Body of pancreas (tissue), 4 donors: ENCODE data around the gene TMOD2.

Experiments used
- POLR2A ChIP-seq, 3 donors: fragments of 450-650 bp; IDR thresholded peaks; one replicate each; pipeline ENCODE4 v1.6.1; 2016; ENCODE audit warnings: antibody characterized with exemption in 3 of 3, mild to moderate bottlenecking in 2 of 3
- TF ChIP-seq, protein P1 (sequence below), 7 experiments: fragments of 450-650 bp in 4 of 7; fragments of 200-600 bp in 3 of 7; sonication (generic) in 3 of 7; IDR thresholded peaks; one replicate each; pipeline ENCODE4 v1.5.1; 2016 to 2019; ENCODE audit warnings: antibody characterized with exemption in 7 of 7

DNA sequence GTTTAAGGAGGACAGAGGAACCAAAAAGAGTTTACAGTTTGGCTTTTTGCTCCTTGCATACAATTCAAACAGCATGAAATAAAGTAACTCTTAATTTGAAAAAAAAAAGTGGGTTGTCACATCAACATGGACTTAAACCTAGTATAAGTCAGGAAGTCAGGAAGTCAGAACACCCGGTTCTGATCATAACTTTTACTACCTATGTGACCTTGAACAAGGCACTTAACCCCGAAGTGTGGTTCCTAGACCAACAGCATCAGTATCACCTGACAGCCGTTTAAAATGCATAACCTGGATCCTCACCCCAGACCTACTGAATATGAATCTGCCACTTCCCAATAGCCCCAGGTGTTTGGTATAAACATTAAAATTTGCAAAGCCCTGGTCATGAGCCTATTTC, 32.7 kb upstream of the TMOD2 start:
- TF ChIP-seq, protein P1, sequence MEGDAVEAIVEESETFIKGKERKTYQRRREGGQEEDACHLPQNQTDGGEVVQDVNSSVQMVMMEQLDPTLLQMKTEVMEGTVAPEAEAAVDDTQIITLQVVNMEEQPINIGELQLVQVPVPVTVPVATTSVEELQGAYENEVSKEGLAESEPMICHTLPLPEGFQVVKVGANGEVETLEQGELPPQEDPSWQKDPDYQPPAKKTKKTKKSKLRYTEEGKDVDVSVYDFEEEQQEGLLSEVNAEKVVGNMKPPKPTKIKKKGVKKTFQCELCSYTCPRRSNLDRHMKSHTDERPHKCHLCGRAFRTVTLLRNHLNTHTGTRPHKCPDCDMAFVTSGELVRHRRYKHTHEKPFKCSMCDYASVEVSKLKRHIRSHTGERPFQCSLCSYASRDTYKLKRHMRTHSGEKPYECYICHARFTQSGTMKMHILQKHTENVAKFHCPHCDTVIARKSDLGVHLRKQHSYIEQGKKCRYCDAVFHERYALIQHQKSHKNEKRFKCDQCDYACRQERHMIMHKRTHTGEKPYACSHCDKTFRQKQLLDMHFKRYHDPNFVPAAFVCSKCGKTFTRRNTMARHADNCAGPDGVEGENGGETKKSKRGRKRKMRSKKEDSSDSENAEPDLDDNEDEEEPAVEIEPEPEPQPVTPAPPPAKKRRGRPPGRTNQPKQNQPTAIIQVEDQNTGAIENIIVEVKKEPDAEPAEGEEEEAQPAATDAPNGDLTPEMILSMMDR (IDR thresholded peaks at IDR 0.05), result no peak
- TF ChIP-seq POLR2A (IDR thresholded peaks at IDR 0.05), result no peak
